Ishikawa (cell line): ENCODE measurements around the gene CYP27C1.

Source experiments
- CREB1 ChIP-seq: IDR thresholded peaks from 2 replicates; pipeline ENCODE4 v1.6.1; 2012; ENCODE audit warnings: low read depth
- EP300 ChIP-seq: IDR thresholded peaks from 2 replicates; pipeline ENCODE4 v1.6.1; 2012; ENCODE audit warnings: borderline replicate concordance
- NFIC ChIP-seq: IDR thresholded peaks from 2 replicates; pipeline ENCODE4 v1.6.1; 2012
- RAD21 ChIP-seq: IDR thresholded peaks from 2 replicates; pipeline ENCODE4 v1.6.1; 2012; ENCODE audit warnings: low read depth
- TAF1 ChIP-seq: IDR thresholded peaks from 2 replicates; pipeline ENCODE4 v1.6.1; 2012; ENCODE audit warnings: low read depth, mild to moderate bottlenecking
- TCF12 ChIP-seq: IDR thresholded peaks from 2 replicates; pipeline ENCODE4 v1.6.1; 2012; ENCODE audit warnings: low read depth
- USF1 ChIP-seq: IDR thresholded peaks from 2 replicates; pipeline ENCODE4 v1.6.1; 2012
- TF ChIP-seq, protein P1 (sequence below): IDR thresholded peaks from 2 replicates; pipeline ENCODE4 v1.6.1; 2012; ENCODE audit warnings: low read depth, mild to moderate bottlenecking

GRCh38 chr2:127172306-127172705 lies 47.8 kb downstream of the CYP27C1 start:
- TF ChIP-seq EP300 (no peak), TAF1 (no peak), CREB1 (no peak), RAD21 (no peak), NFIC (no peak), USF1 (no peak), TCF12 (no peak)
- TF ChIP-seq, protein P1, sequence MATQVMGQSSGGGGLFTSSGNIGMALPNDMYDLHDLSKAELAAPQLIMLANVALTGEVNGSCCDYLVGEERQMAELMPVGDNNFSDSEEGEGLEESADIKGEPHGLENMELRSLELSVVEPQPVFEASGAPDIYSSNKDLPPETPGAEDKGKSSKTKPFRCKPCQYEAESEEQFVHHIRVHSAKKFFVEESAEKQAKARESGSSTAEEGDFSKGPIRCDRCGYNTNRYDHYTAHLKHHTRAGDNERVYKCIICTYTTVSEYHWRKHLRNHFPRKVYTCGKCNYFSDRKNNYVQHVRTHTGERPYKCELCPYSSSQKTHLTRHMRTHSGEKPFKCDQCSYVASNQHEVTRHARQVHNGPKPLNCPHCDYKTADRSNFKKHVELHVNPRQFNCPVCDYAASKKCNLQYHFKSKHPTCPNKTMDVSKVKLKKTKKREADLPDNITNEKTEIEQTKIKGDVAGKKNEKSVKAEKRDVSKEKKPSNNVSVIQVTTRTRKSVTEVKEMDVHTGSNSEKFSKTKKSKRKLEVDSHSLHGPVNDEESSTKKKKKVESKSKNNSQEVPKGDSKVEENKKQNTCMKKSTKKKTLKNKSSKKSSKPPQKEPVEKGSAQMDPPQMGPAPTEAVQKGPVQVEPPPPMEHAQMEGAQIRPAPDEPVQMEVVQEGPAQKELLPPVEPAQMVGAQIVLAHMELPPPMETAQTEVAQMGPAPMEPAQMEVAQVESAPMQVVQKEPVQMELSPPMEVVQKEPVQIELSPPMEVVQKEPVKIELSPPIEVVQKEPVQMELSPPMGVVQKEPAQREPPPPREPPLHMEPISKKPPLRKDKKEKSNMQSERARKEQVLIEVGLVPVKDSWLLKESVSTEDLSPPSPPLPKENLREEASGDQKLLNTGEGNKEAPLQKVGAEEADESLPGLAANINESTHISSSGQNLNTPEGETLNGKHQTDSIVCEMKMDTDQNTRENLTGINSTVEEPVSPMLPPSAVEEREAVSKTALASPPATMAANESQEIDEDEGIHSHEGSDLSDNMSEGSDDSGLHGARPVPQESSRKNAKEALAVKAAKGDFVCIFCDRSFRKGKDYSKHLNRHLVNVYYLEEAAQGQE = no peak
